Panc1 (cell line): ENCODE measurements around the gene CCDC158.
"Not testable (repeated sequence)": the region's sequence is repeated elsewhere in the genome, so short reads cannot be mapped to it uniquely, and the experiment has no call there.

Experiments
- POLR2AphosphoS5 ChIP-seq: IDR thresholded peaks from 2 replicates; pipeline ENCODE4 v1.6.1; 2012; ENCODE audit warnings: mild to moderate bottlenecking, low read depth, low read length, moderate library complexity
- SIN3A ChIP-seq: IDR thresholded peaks from 2 replicates; pipeline ENCODE4 v1.6.1; 2012; ENCODE audit warnings: low read depth, mild to moderate bottlenecking, low read length, moderate library complexity, borderline replicate concordance; ENCODE audit not compliant: insufficient read depth
- TCF7L2 ChIP-seq: IDR thresholded peaks from 2 replicates; pipeline ENCODE4 v1.6.1; 2011; ENCODE audit warnings: mild to moderate bottlenecking, low read depth, low read length, inconsistent platforms
- TF ChIP-seq, protein P1 (sequence below): fragments of 450-650 bp; IDR thresholded peaks from 2 replicates; pipeline ENCODE4 v1.5.1; 2017; ENCODE audit warnings: mild to moderate bottlenecking

DNA sequence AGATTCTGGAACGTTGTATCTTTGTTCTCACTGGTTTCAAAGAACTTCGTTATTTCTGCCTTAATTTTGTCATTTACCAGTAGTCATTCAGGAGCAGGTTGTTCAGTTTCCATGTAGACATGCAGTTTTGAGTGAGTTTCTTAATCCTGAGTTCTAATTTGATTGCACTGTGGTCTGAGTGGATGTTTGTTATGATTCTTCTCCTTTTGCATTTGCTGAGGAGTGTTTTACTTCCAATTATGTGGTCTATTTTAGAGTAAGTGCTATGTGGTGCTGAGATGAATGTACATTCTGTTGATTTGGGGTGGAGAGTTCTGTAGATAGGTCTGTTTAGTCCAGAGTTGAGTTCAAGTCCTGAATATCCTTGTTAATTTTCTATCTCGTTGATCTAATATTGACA, 133.1 kb downstream of the CCDC158 start:
- TF ChIP-seq, protein P1, sequence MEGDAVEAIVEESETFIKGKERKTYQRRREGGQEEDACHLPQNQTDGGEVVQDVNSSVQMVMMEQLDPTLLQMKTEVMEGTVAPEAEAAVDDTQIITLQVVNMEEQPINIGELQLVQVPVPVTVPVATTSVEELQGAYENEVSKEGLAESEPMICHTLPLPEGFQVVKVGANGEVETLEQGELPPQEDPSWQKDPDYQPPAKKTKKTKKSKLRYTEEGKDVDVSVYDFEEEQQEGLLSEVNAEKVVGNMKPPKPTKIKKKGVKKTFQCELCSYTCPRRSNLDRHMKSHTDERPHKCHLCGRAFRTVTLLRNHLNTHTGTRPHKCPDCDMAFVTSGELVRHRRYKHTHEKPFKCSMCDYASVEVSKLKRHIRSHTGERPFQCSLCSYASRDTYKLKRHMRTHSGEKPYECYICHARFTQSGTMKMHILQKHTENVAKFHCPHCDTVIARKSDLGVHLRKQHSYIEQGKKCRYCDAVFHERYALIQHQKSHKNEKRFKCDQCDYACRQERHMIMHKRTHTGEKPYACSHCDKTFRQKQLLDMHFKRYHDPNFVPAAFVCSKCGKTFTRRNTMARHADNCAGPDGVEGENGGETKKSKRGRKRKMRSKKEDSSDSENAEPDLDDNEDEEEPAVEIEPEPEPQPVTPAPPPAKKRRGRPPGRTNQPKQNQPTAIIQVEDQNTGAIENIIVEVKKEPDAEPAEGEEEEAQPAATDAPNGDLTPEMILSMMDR: not testable (repeated sequence)
- TF ChIP-seq POLR2AphosphoS5, SIN3A, TCF7L2: not testable (repeated sequence)
